GM12874 (cell line): ENCODE data around the gene USP22.
A peak's percentile ranks its signal among the peaks of the same experiment; 100 is the strongest.

Experiments used
- TF ChIP-seq, protein P1 (sequence below): IDR thresholded peaks from 2 replicates; pipeline ENCODE4 v1.5.1; 2011; ENCODE audit warnings: low read depth, mild to moderate bottlenecking, control low read depth, low read length, moderate library complexity; ENCODE audit not compliant: insufficient read depth

The USP22 gene

DNA sequence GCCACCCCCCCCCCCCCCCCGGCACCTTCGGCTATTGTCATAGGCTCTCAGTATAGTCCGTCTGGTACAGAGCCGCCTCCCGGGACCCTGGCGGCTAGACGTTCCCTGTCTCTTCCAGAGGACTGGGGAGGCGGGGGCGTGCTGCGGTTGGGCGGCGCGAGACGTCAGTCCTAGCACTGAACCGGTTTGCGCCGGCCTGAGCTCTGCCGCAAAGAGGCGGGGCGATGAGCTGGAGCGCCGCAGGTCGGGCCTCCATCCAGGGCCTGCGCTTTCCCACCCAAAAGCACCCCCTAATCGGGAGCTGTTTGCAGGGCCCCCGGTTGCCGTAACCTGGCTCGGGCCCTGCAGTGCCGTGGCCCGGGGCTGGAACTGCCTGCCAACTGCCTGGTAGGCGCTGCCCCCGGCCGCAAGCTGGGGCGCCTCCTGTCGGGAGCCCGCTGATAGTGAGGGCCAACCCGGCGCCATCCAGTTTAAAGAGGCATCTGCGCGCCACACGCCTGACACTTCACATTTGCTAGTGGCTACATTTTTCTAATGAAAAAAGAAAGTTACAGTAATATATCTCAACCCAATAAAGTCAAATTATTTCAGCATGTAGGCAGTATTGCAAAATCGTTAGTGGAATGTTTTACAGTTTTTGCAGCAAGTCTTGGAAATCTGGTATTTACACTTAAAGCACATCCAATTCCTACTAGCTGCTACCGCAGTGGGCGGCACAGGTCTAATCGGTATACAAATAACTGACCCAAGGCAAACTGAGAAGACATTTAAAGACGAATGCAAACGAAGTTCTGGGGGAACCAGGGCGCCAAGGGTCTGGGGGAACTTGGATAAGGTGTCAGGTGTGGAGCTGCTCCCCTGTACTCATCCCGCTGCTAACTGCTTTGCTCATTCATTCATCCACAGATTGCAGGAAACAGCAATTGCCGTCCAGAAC is 753 bp upstream of the USP22 start:
- TF ChIP-seq, protein P1, sequence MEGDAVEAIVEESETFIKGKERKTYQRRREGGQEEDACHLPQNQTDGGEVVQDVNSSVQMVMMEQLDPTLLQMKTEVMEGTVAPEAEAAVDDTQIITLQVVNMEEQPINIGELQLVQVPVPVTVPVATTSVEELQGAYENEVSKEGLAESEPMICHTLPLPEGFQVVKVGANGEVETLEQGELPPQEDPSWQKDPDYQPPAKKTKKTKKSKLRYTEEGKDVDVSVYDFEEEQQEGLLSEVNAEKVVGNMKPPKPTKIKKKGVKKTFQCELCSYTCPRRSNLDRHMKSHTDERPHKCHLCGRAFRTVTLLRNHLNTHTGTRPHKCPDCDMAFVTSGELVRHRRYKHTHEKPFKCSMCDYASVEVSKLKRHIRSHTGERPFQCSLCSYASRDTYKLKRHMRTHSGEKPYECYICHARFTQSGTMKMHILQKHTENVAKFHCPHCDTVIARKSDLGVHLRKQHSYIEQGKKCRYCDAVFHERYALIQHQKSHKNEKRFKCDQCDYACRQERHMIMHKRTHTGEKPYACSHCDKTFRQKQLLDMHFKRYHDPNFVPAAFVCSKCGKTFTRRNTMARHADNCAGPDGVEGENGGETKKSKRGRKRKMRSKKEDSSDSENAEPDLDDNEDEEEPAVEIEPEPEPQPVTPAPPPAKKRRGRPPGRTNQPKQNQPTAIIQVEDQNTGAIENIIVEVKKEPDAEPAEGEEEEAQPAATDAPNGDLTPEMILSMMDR = peak; percentile 87

DNA sequence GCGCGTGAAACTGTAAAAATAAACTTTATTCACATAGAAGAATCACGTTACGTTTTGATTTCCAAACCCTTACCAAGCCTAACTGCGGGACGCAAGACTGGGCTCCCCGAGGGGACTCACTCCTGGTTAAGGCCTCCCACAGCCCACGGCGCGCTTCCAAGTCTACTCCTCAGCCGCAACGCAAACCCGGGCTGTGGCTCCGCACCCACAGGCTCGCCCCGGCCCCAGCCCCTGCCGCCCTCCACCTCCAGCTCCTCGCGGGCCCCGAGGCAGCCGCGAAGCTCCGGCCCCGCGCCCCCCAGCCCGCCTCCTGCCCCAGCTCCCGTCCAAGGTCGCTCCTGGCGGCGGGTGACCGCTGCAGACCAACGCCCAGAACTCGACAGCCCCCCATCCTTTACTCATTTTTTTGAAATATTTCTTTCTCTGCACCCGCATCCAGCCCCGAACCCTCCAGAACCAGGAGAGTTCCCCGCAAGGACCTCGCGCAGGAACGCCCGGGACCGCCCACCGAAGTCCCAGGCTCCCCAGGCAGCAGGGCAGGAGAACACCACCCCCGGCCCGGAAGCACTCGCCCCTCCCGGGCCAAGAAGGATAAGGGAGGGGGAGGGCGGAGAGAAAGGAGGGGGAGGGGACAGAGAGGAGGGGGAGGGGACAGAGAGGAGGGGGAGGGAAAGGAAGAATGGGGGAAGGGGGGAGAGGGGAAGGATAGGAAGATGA is 912 bp downstream of the USP22 start:
- TF ChIP-seq, protein P1 = no peak

DNA sequence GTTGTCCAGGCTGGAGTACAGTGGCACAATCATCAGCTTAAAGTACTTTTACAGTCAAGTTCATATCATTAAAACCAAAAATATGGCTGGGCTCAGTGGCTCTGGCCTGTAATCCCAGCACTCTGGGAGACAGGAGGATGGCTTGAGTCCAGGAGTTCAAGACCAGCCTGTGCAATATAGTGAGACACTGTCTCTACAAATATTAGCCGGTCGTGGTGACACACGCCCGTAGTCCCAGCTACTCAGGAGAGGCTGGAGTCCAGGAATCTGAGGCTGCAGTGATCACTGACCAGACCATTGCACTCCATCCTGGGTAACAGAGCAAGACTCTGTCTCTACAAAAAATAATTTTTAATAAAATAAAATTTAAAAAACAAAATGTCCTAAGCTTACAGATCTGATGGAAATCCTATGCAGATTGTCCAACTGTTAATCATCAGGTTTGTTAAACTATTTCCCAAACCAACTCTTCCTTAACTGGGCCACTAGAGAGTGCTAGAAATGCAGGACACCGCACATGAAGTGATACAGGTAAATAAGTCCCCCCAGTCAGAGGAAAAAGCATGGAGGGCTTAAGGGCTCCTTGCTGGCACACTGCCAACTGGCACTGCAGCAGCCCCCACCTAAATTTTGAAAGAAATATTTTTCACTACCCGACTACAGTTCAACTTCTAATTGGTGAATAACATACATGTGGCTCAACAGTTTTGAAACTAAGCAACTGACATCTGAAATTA is 2.8 kb downstream of the USP22 start:
- TF ChIP-seq, protein P1 = peak; percentile 53

DNA sequence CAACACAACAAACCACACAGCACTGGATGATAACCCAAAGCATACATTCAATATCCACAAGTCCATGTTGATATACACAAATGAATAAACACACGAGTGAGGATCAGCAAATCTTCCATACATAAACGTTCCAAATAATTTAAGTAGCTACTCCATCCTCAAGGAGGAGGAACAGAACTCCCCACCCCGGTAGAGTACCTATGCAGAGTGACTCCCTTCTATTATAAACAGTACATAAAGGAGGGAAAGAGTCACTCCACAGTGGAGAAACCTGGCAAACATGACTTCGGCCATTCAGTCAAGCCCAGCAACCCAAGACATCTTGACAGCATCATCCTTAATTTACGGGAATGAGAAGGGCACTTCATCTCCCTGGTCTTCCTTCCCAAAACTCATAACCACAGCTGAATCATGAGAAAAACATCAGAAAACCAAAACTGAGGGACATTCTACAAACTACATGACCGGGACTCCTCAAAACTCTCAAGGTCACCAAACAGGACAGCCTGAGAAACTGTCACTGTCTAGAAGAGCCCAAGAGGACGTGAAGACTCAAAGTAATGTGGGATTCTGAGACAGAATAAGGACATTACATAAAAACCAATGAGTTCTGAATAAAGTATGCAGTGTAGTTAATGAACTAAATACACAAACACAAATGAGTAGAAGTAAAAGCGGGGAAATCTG is 5.6 kb downstream of the USP22 start:
- TF ChIP-seq, protein P1 = no peak

DNA sequence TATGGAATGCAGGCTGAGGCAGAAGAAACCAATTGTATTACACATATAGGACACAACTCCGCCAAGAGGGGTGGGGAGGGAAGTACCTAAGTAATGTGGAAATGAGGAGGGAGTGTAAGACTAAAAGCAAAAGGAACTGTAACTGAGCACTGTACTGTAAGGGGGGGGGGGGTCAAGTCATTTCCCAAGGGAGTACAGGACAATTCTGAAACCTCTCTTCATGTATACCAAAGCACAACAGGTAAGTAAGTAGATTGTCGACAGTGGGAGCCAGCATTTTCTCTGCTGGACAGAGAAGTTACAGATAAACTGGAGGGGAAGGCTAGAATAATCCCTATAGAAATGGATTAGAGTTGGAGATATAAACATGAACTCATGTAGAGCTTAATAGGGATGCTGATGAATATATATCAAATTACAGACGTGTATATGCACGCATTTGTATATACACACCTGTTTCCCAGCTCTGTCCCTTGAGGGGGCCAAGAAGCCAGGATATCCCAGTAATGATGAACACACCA is 6.4 kb downstream of the USP22 start:
- TF ChIP-seq, protein P1 = no peak

DNA sequence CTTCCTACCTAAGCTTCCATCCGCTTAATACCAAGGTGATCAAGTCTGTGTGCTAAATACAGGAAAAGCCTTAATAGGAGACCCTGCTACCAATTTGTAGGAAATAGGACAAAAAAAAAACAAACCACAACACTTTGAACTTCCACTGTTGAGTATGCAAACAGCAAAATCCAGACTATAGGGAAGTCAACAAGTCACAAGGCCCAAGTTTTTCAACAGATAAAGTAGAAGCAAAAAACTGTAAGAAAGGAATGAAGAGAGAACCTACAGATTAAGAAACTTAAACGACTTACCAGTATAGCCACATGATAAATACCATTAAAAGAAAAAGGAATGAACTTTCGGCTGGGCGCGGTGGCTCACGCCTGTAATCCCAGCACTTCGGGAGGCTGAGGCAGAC is 7.4 kb downstream of the USP22 start:
- TF ChIP-seq, protein P1 = no peak
